DND-41 (cell line): ENCODE measurements around the gene IL10RA.

Source experiments
- ATAC-seq: fragments of 200-7000 bp; cut with Tn5 transposase; 3 replicates; pipeline ENCODE4 v1.9.1; 2021; ENCODE audit warnings: low read depth; ENCODE audit not compliant: insufficient read depth
- DNase-seq: peaks from one replicate; pipeline ENCODE4 v3.0.0-alpha.2; 2020
- H2AFZ ChIP-seq: 2 replicates; pipeline ENCODE4 v1.6.0; 2012; ENCODE audit warnings: low read depth, low read length
- H3K27ac ChIP-seq: 2 replicates; pipeline ENCODE4 v1.5.1; 2012; ENCODE audit warnings: low read length, inconsistent platforms
- H3K27me3 ChIP-seq: fragments of 200-600 bp; sonication (generic); 2 replicates; pipeline ENCODE4 v1.6.0; 2012; ENCODE audit warnings: low read length, mild to moderate bottlenecking, inconsistent platforms; ENCODE audit not compliant: insufficient read depth, poor library complexity
- H3K36me3 ChIP-seq: 2 replicates; pipeline ENCODE4 v1.5.1; 2012; ENCODE audit warnings: low read length, inconsistent platforms; ENCODE audit not compliant: insufficient read depth
- H3K4me1 ChIP-seq: 2 replicates; pipeline ENCODE4 v1.5.1; 2012; ENCODE audit warnings: mild to moderate bottlenecking, low read length; ENCODE audit not compliant: insufficient read depth
- H3K4me2 ChIP-seq: 2 replicates; pipeline ENCODE4 v1.6.0; 2012; ENCODE audit warnings: mild to moderate bottlenecking, moderate library complexity, low read length, inconsistent platforms; ENCODE audit not compliant: insufficient read depth
- H3K4me3 ChIP-seq, 2 experiments: fragments of 200-600 bp in 1 of 2; shearing (Covaris generic) in 1 of 2; 2 replicates each; pipeline ENCODE4 v1.5.1; 2012 to 2016; ENCODE audit warnings: inconsistent platforms in 2 of 2, low read length in 2 of 2, mild to moderate bottlenecking in 2 of 2, low read depth in 1 of 2, moderate library complexity in 1 of 2
- H3K79me2 ChIP-seq: 2 replicates; pipeline ENCODE4 v1.6.0; 2012; ENCODE audit warnings: low read length, inconsistent platforms; ENCODE audit not compliant: insufficient read depth
- H3K9ac ChIP-seq: 2 replicates; pipeline ENCODE4 v1.6.0; 2012; ENCODE audit warnings: low read depth, mild to moderate bottlenecking, inconsistent platforms, low read length, moderate library complexity
- H3K9me3 ChIP-seq: 2 replicates; pipeline ENCODE4 v1.5.1; 2012; ENCODE audit warnings: low read length, moderate library complexity, mild to moderate bottlenecking, inconsistent platforms; ENCODE audit not compliant: insufficient read depth, severe bottlenecking
- H4K20me1 ChIP-seq: 2 replicates; pipeline ENCODE4 v1.6.0; 2012; ENCODE audit warnings: low read length; ENCODE audit not compliant: insufficient read depth
- CTCF ChIP-seq: IDR thresholded peaks from 2 replicates; pipeline ENCODE4 v1.5.1; 2012; ENCODE audit warnings: borderline replicate concordance, low read length, moderate library complexity, mild to moderate bottlenecking; ENCODE audit not compliant: poor library complexity, severe bottlenecking; ENCODE audit errors: extremely low read depth
- EZH2 ChIP-seq: IDR thresholded peaks from 3 replicates; pipeline ENCODE4 v1.6.1; 2012; ENCODE audit warnings: borderline replicate concordance, low read depth, mild to moderate bottlenecking, moderate library complexity, low read length, inconsistent platforms; ENCODE audit not compliant: severe bottlenecking

The IL10RA gene

GRCh38 chr11:117941163-117941707 lies 45.0 kb upstream of the IL10RA start:
- Histone ChIP-seq H3K79me2 (no peaks in the 10 kb centered on the region), H3K27me3 (no peaks in the 10 kb centered on the region), H3K4me1 (peaks cover 17% of the 10 kb centered on the region), H4K20me1 (no peaks in the 10 kb centered on the region), H3K36me3 (no peaks in the 10 kb centered on the region), H3K9ac (no peak overlapping the region), H2AFZ (no peak overlapping the region), H3K27ac (peak overlapping the region; percentile 43), H3K9me3 (no peaks in the 10 kb centered on the region), H3K4me3 (no peak overlapping the region), H3K4me2 (no peak overlapping the region)
- DNase-seq (peak; percentile 38), ATAC-seq (peak; percentile 77)
- TF ChIP-seq CTCF (no peak), EZH2 (no peak)

- DNase-seq (no peak), ATAC-seq (no peak)
- H3K9ac ChIP-seq, result no peak overlapping the region
- no peak overlapping the region for H3K4me3 ChIP-seq
- H3K4me1 ChIP-seq, result peaks cover 25% of the 10 kb centered on the region
- no peaks in the 10 kb centered on the region for H3K27me3 ChIP-seq
- TF ChIP-seq CTCF, result no peak
- H3K36me3 ChIP-seq, result no peaks in the 10 kb centered on the region
- no peaks in the 10 kb centered on the region for H3K9me3 ChIP-seq
- H4K20me1 ChIP-seq, result no peaks in the 10 kb centered on the region
- H2AFZ ChIP-seq, result no peak overlapping the region
- no peak overlapping the region for H3K27ac ChIP-seq
- no peak overlapping the region for H3K4me2 ChIP-seq
- no peaks in the 10 kb centered on the region for H3K79me2 ChIP-seq
Measured at GRCh38 chr11:117941976-117942654, 44.1 kb upstream of the IL10RA start.

GRCh38 chr11:117944554-117944953 lies 41.6 kb upstream of the IL10RA start:
- peak overlapping the region; percentile 20; the same call in 1 of the 2 replicates for H3K27ac ChIP-seq
- H3K4me2 ChIP-seq, result no peak overlapping the region

More at GRCh38 chr11:117944554-117944953, 41.6 kb upstream of the IL10RA start:
- H3K4me3 ChIP-seq, result no peak overlapping the region
- no peaks in the 10 kb centered on the region for H3K27me3 ChIP-seq
- no peaks in the 10 kb centered on the region for H3K9me3 ChIP-seq
- no peaks in the 10 kb centered on the region for H4K20me1 ChIP-seq
- peaks cover 50% of the 10 kb centered on the region for H3K4me1 ChIP-seq
- TF ChIP-seq EZH2 (no peak), CTCF (no peak)
- no peaks in the 10 kb centered on the region for H3K36me3 ChIP-seq
- H3K9ac ChIP-seq, result no peak overlapping the region
- H3K79me2 ChIP-seq, result no peaks in the 10 kb centered on the region
- no peak for DNase-seq
- H2AFZ ChIP-seq, result no peak overlapping the region
- ATAC-seq, result no peak
